HG03097 (cell line): ENCODE results near the gene MRFAP1.
"Not testable (repeated sequence)": the region's sequence is repeated elsewhere in the genome, so short reads cannot be mapped to it uniquely, and the experiment has no call there.

Source experiments
- ATAC-seq: cut with Tn5 transposase; IDR thresholded peaks from one replicate; pipeline ENCODE4 v1.9.1; 2021; ENCODE audit not compliant: unreplicated experiment, low FRiP score

The MRFAP1 gene

GRCh38 chr4:6609415-6610079 is 30.9 kb upstream of the MRFAP1 start:
- no peak for ATAC-seq

GRCh38 chr4:6610856-6611430 is 29.5 kb upstream of the MRFAP1 start:
- no peak for ATAC-seq

GRCh38 chr4:6612961-6613675 is 27.4 kb upstream of the MRFAP1 start:
- no peak for ATAC-seq

GRCh38 chr4:6613676-6614651 is 26.5 kb upstream of the MRFAP1 start:
- ATAC-seq: no peak

GRCh38 chr4:6614701-6615230 is 25.7 kb upstream of the MRFAP1 start:
- ATAC-seq: no peak

GRCh38 chr4:6616087-6616995 is 24.1 kb upstream of the MRFAP1 start:
- ATAC-seq: no peak

GRCh38 chr4:6617246-6617645 is 23.2 kb upstream of the MRFAP1 start:
- no peak for ATAC-seq

- ATAC-seq: no peak
These were observed 21.9 kb upstream of the MRFAP1 start for GRCh38 chr4:6618386-6619115.

- ATAC-seq: no peak
These were observed 21.4 kb upstream of the MRFAP1 start for GRCh38 chr4:6619116-6619465.

GRCh38 chr4:6619466-6620255 is 20.8 kb upstream of the MRFAP1 start:
- ATAC-seq: no peak

- ATAC-seq: no peak
These were observed 20.2 kb upstream of the MRFAP1 start for GRCh38 chr4:6620296-6620695.

- no peak for ATAC-seq
These were observed 19.5 kb upstream of the MRFAP1 start for GRCh38 chr4:6620891-6621555.

- ATAC-seq: no peak
These were observed 18.9 kb upstream of the MRFAP1 start for GRCh38 chr4:6621556-6621927.

GRCh38 chr4:6622744-6623143 is 17.7 kb upstream of the MRFAP1 start:
- ATAC-seq: no peak

- no peak for ATAC-seq
These were observed 15.2 kb upstream of the MRFAP1 start for GRCh38 chr4:6625256-6625655.

GRCh38 chr4:6626066-6626465 is 14.4 kb upstream of the MRFAP1 start:
- ATAC-seq: no peak

- ATAC-seq: no peak
These were observed 12.7 kb upstream of the MRFAP1 start for GRCh38 chr4:6627832-6628231.

- ATAC-seq: not testable (repeated sequence)
These were observed 12.0 kb upstream of the MRFAP1 start for GRCh38 chr4:6628484-6628883.
